H9 (cell line): ENCODE results near the gene HOXD13. TPM values are rescaled to one million over a fixed set of nuclear protein-coding genes. Genes with fewer than 3 reads are reported as not detected.
A peak's percentile ranks its signal among the peaks of the same experiment; 100 is the strongest.

Source experiments
- DNase-seq: peaks from one replicate; pipeline ENCODE4 v3.0.0-alpha.2; 2017
- H2AFZ ChIP-seq: one replicate; pipeline ENCODE4 v1.6.1; 2013; ENCODE audit warnings: mild to moderate bottlenecking, low read length, control low read depth, moderate library complexity
- H2AK5ac ChIP-seq: 2 replicates; pipeline ENCODE4 v1.6.1; 2013; ENCODE audit warnings: low read length, control low read depth, mixed read lengths; ENCODE audit not compliant: insufficient read length
- H2BK120ac ChIP-seq: one replicate; pipeline ENCODE4 v1.6.1; 2013; ENCODE audit warnings: low read depth, mild to moderate bottlenecking, low read length, control low read depth, inconsistent platforms; ENCODE audit not compliant: poor library complexity, severe bottlenecking
- H2BK12ac ChIP-seq: 2 replicates; pipeline ENCODE4 v1.6.1; 2013; ENCODE audit warnings: low read length, control low read depth, mixed read lengths, low read depth; ENCODE audit not compliant: insufficient read length
- H2BK15ac ChIP-seq: 2 replicates; pipeline ENCODE4 v1.6.1; 2013; ENCODE audit warnings: low read depth, low read length, control low read depth
- H2BK20ac ChIP-seq: one replicate; pipeline ENCODE4 v1.6.1; 2013; ENCODE audit warnings: low read depth, mild to moderate bottlenecking, low read length, control low read depth, inconsistent platforms; ENCODE audit not compliant: poor library complexity, severe bottlenecking
- H2BK5ac ChIP-seq: 2 replicates; pipeline ENCODE4 v1.6.1; 2013; ENCODE audit warnings: low read length, control low read depth, mixed read lengths; ENCODE audit not compliant: insufficient read length
- H3K14ac ChIP-seq: 2 replicates; pipeline ENCODE4 v1.6.1; 2013; ENCODE audit warnings: low read length, control low read depth; ENCODE audit not compliant: insufficient read depth
- H3K18ac ChIP-seq: 2 replicates; pipeline ENCODE4 v1.6.1; 2013; ENCODE audit warnings: low read depth, mild to moderate bottlenecking, mixed read lengths, low read length, control low read depth; ENCODE audit not compliant: insufficient read length
- H3K23ac ChIP-seq: 2 replicates; pipeline ENCODE4 v1.6.1; 2013; ENCODE audit warnings: low read length, control low read depth, mixed read lengths, low read depth; ENCODE audit not compliant: insufficient read length
- H3K23me2 ChIP-seq: 2 replicates; pipeline ENCODE4 v1.6.1; 2013; ENCODE audit warnings: low read depth, mild to moderate bottlenecking, mixed read lengths, low read length, control low read depth; ENCODE audit not compliant: insufficient read length, poor library complexity, severe bottlenecking
- H3K27ac ChIP-seq: 2 replicates; pipeline ENCODE4 v1.5.1; 2013; ENCODE audit warnings: low read length, control low read depth, mixed read lengths, low read depth; ENCODE audit not compliant: insufficient read length
- H3K27me3 ChIP-seq: 2 replicates; pipeline ENCODE4 v1.6.1; 2013; ENCODE audit warnings: low read length, control low read depth, inconsistent platforms; ENCODE audit not compliant: insufficient read depth
- H3K4ac ChIP-seq: 2 replicates; pipeline ENCODE4 v1.6.1; 2013; ENCODE audit warnings: low read depth, mild to moderate bottlenecking, control low read depth, inconsistent platforms, low read length, moderate library complexity
- H3K4me1 ChIP-seq: 2 replicates; pipeline ENCODE4 v1.6.1; 2013; ENCODE audit warnings: low read length, control low read depth, inconsistent platforms; ENCODE audit not compliant: insufficient read depth
- H3K4me2 ChIP-seq: 2 replicates; pipeline ENCODE4 v1.6.1; 2013; ENCODE audit warnings: low read length, control low read depth, mixed read lengths; ENCODE audit not compliant: insufficient read length, insufficient read depth
- H3K56ac ChIP-seq: 2 replicates; pipeline ENCODE4 v1.6.1; 2013; ENCODE audit warnings: low read depth, mild to moderate bottlenecking, mixed read lengths, low read length, control low read depth; ENCODE audit not compliant: insufficient read length
- H3K79me1 ChIP-seq: 2 replicates; pipeline ENCODE4 v1.6.1; 2013; ENCODE audit warnings: low read depth, mild to moderate bottlenecking, moderate library complexity, low read length, control low read depth, inconsistent platforms; ENCODE audit not compliant: insufficient read depth, poor library complexity, severe bottlenecking
- H3K79me2 ChIP-seq: 2 replicates; pipeline ENCODE4 v1.6.1; 2013; ENCODE audit warnings: low read length, control low read depth, inconsistent platforms; ENCODE audit not compliant: insufficient read depth
- H3K9ac ChIP-seq: 2 replicates; pipeline ENCODE4 v1.6.1; 2013; ENCODE audit warnings: low read length, control low read depth, mixed read lengths; ENCODE audit not compliant: insufficient read length; ENCODE audit errors: extremely low read depth
- H3K9me3 ChIP-seq: one replicate; pipeline ENCODE4 v1.6.1; 2013; ENCODE audit warnings: low read depth, low read length, inconsistent platforms; ENCODE audit not compliant: control insufficient read depth
- H3T11ph ChIP-seq: one replicate; pipeline ENCODE4 v1.6.1; 2013; ENCODE audit warnings: mild to moderate bottlenecking, low read length, control low read depth, inconsistent platforms
- H4K20me1 ChIP-seq: one replicate; pipeline ENCODE4 v1.6.1; 2013; ENCODE audit not compliant: control insufficient read depth, insufficient read length, insufficient read depth
- H4K5ac ChIP-seq: 2 replicates; pipeline ENCODE4 v1.6.1; 2013; ENCODE audit warnings: low read depth, mild to moderate bottlenecking, mixed read lengths, low read length, control low read depth; ENCODE audit not compliant: insufficient read length
- H4K8ac ChIP-seq: replicated peaks from 2 replicates; pipeline ENCODE4 v1.6.1; 2013; ENCODE audit warnings: low read length, control low read depth, mixed read lengths, low read depth; ENCODE audit not compliant: insufficient read length
- H4K91ac ChIP-seq: 2 replicates; pipeline ENCODE4 v1.6.1; 2013; ENCODE audit warnings: low read depth, mild to moderate bottlenecking, moderate library complexity, mixed read lengths, low read length, control low read depth; ENCODE audit not compliant: insufficient read length
- H3K27ac Mint-ChIP-seq, 3 experiments: 2 replicates in 2 of 3; 3 replicates in 1 of 3; pipeline ENCODE4 v1.8.0; 2020 to 2021; ENCODE audit warnings: mixed read lengths in 3 of 3, mild to moderate bottlenecking in 1 of 3, moderate library complexity in 1 of 3
- H3K27me3 Mint-ChIP-seq: 2 replicates; pipeline ENCODE4 v1.8.0; 2021; ENCODE audit warnings: low read depth, mild to moderate bottlenecking, moderate library complexity, mixed read lengths
- H3K36me3 Mint-ChIP-seq, 3 experiments: 2 replicates in 2 of 3; 3 replicates in 1 of 3; pipeline ENCODE4 v1.8.0; 2020 to 2021; ENCODE audit warnings: low read depth in 3 of 3, mixed read lengths in 3 of 3; ENCODE audit not compliant: insufficient read depth in 1 of 3
- H3K4me1 Mint-ChIP-seq, 2 experiments: 2 replicates each; pipeline ENCODE4 v1.8.0; 2020; ENCODE audit warnings: mixed read lengths in 2 of 2
- H3K4me3 Mint-ChIP-seq, 2 experiments: 2 replicates in 1 of 2; 3 replicates in 1 of 2; pipeline ENCODE4 v1.8.0; 2020 to 2021; ENCODE audit warnings: mild to moderate bottlenecking in 2 of 2, mixed read lengths in 2 of 2, moderate library complexity in 1 of 2
- H3K9me3 Mint-ChIP-seq, 2 experiments: 2 replicates in 1 of 2; 3 replicates in 1 of 2; pipeline ENCODE4 v1.8.0; 2020; ENCODE audit warnings: mild to moderate bottlenecking in 2 of 2, mixed read lengths in 2 of 2, moderate library complexity in 1 of 2
- CTCF ChIP-seq: fragments of 200-600 bp; sonication (generic); conservative IDR thresholded peaks from 3 replicates; pipeline ENCODE4 v1.8.0; 2021; ENCODE audit warnings: antibody characterized with exemption, mild to moderate bottlenecking
- WGBS: extraction: QIAGEN DNeasy Blood & Tissue Kit; methylation state at CpG from one replicate; pipeline ENCODE4 v1.1.7; 2013; ENCODE audit warnings: missing lambda C conversion rate, low lambda C conversion rate, mixed read lengths; ENCODE audit not compliant: insufficient read length; ENCODE audit errors: extremely low coverage; 5-methylcytosine and 5-hydroxymethylcytosine counted together
- total RNA-seq: library from RNA; stranded (reverse); gene quantifications from 2 replicates; pipeline ENCODE4 v1.2.1, GENCODE V29; 2021

HOXD13 gene
- total RNA-seq, 1 experiment from 2014 or later, result not detected

GRCh38 chr2:176124947-176125771, 32.6 kb downstream of the HOXD13 start:
- H2BK5ac ChIP-seq, result no peak overlapping the region
- no peaks in the 10 kb centered on the region for H3K79me1 ChIP-seq
- no peaks in the 10 kb centered on the region for H3K9me3 ChIP-seq
- no peak for TF ChIP-seq CTCF
- peak; percentile 27 for DNase-seq
- peaks cover 92% of the 10 kb centered on the region for H3K27me3 ChIP-seq
- H4K8ac ChIP-seq, result no peak overlapping the region
- no peak overlapping the region for H3K23ac ChIP-seq
- no peaks in the 10 kb centered on the region for H3K79me2 ChIP-seq
- no peak overlapping the region for H2AK5ac ChIP-seq
- H3K56ac ChIP-seq, result no peak overlapping the region
- H3K14ac ChIP-seq, result no peak overlapping the region
- no peak overlapping the region for H3K27ac ChIP-seq
- H3K4me1 ChIP-seq, result no peaks in the 10 kb centered on the region
- Mint-ChIP-seq H3K4me3 (no peak overlapping the region), H3K9me3 (peaks cover 0 to 13% of the 10 kb centered on the region in 2 experiments; a peak in 4 of 5 replicates), H3K27ac (no peak overlapping the region), H3K36me3 (no peaks in the 10 kb centered on the region; a peak in 2 of 7 replicates), H3K27me3 (peaks cover 97% of the 10 kb centered on the region), H3K4me1 (peaks cover 12 to 22% of the 10 kb centered on the region in 2 experiments)
- no peaks in the 10 kb centered on the region for H3K23me2 ChIP-seq
- H4K91ac ChIP-seq, result no peak overlapping the region
- H2BK20ac ChIP-seq, result no peak overlapping the region
- H2AFZ ChIP-seq, result no peak overlapping the region
- WGBS, result no CpG with 5 or more reads among the region's 9 CpGs
- H3K9ac ChIP-seq, result no peak overlapping the region
- H3T11ph ChIP-seq, result no peak overlapping the region
- H3K4ac ChIP-seq, result no peak overlapping the region
- H2BK120ac ChIP-seq, result no peak overlapping the region
- H4K5ac ChIP-seq, result no peak overlapping the region
- no peak overlapping the region for H2BK12ac ChIP-seq
- H2BK15ac ChIP-seq, result no peak overlapping the region
- H4K20me1 ChIP-seq, result no peaks in the 10 kb centered on the region
- no peak overlapping the region for H3K4me2 ChIP-seq
- no peak overlapping the region for H3K18ac ChIP-seq
